ENCODE data around the gene PRKAR1B.

The PRKAR1B gene

GRCh38 chr7:698515-699475 lies 28.3 kb downstream of the PRKAR1B start:
- no peak for TF ChIP-seq YY1 (IDR thresholded peaks at IDR 0.05; ENCODE audit: low read depth)
- no peak for TF ChIP-seq MAX (IDR thresholded peaks at IDR 0.05)
- no peak for TF ChIP-seq CREB1 (IDR thresholded peaks at IDR 0.05; ENCODE audit: low read depth)
- TF ChIP-seq FOXM1 (IDR thresholded peaks at IDR 0.05; ENCODE audit: borderline replicate concordance, low read depth), result no peak
- TF ChIP-seq ZBTB7A (IDR thresholded peaks at IDR 0.05; ENCODE audit: low read depth), result no peak
- no peak for TF ChIP-seq TAF1 (IDR thresholded peaks at IDR 0.05; ENCODE audit: low read depth)
- no peak for TF ChIP-seq EP300 (IDR thresholded peaks at IDR 0.05; ENCODE audit: borderline replicate concordance)
- TF ChIP-seq REST (IDR thresholded peaks at IDR 0.05; ENCODE audit: low read depth), result no peak
- TF ChIP-seq TEAD4 (IDR thresholded peaks at IDR 0.05), result no peak
- no peak for TF ChIP-seq CEBPB (IDR thresholded peaks at IDR 0.05)
- TF ChIP-seq EGR1 (IDR thresholded peaks at IDR 0.05), result no peak
- no peak for TF ChIP-seq NFIC (IDR thresholded peaks at IDR 0.05)
- TF ChIP-seq TCF12 (IDR thresholded peaks at IDR 0.05; ENCODE audit: low read depth), result no peak
- no peak for TF ChIP-seq RAD21 (IDR thresholded peaks at IDR 0.05; ENCODE audit: low read depth)
- TF ChIP-seq USF1 (IDR thresholded peaks at IDR 0.05), result no peak

- TF ChIP-seq NFIC (IDR thresholded peaks at IDR 0.05) (no peak), FOXM1 (IDR thresholded peaks at IDR 0.05; ENCODE audit: borderline replicate concordance, low read depth) (no peak), EP300 (IDR thresholded peaks at IDR 0.05; ENCODE audit: borderline replicate concordance) (no peak), CREB1 (IDR thresholded peaks at IDR 0.05; ENCODE audit: low read depth) (no peak), RAD21 (IDR thresholded peaks at IDR 0.05; ENCODE audit: low read depth) (no peak), REST (IDR thresholded peaks at IDR 0.05; ENCODE audit: low read depth) (no peak), MAX (IDR thresholded peaks at IDR 0.05) (no peak), EGR1 (IDR thresholded peaks at IDR 0.05) (no peak), CEBPB (IDR thresholded peaks at IDR 0.05) (no peak), USF1 (IDR thresholded peaks at IDR 0.05) (no peak), TCF12 (IDR thresholded peaks at IDR 0.05; ENCODE audit: low read depth) (no peak), TEAD4 (IDR thresholded peaks at IDR 0.05) (no peak), TAF1 (IDR thresholded peaks at IDR 0.05; ENCODE audit: low read depth) (no peak), YY1 (IDR thresholded peaks at IDR 0.05; ENCODE audit: low read depth) (no peak), ZBTB7A (IDR thresholded peaks at IDR 0.05; ENCODE audit: low read depth) (no peak)
Measured at GRCh38 chr7:696812-697551, 30.1 kb downstream of the PRKAR1B start.

GRCh38 chr7:696426-696811 lies 30.7 kb downstream of the PRKAR1B start:
- no peak for TF ChIP-seq EGR1 (IDR thresholded peaks at IDR 0.05)

- no peak for TF ChIP-seq USF1 (IDR thresholded peaks at IDR 0.05)
- no peak for TF ChIP-seq REST (IDR thresholded peaks at IDR 0.05; ENCODE audit: low read depth)
- TF ChIP-seq CREB1 (IDR thresholded peaks at IDR 0.05; ENCODE audit: low read depth), result no peak
- no peak for TF ChIP-seq ZBTB7A (IDR thresholded peaks at IDR 0.05; ENCODE audit: low read depth)
- no peak for TF ChIP-seq RAD21 (IDR thresholded peaks at IDR 0.05; ENCODE audit: low read depth)
- TF ChIP-seq CEBPB (IDR thresholded peaks at IDR 0.05), result no peak
- TF ChIP-seq TCF12 (IDR thresholded peaks at IDR 0.05; ENCODE audit: low read depth), result no peak
- no peak for TF ChIP-seq TEAD4 (IDR thresholded peaks at IDR 0.05)
- no peak for TF ChIP-seq NFIC (IDR thresholded peaks at IDR 0.05)
- no peak for TF ChIP-seq YY1 (IDR thresholded peaks at IDR 0.05; ENCODE audit: low read depth)
- no peak for TF ChIP-seq TAF1 (IDR thresholded peaks at IDR 0.05; ENCODE audit: low read depth)
- no peak for TF ChIP-seq EGR1 (IDR thresholded peaks at IDR 0.05)
- TF ChIP-seq FOXM1 (IDR thresholded peaks at IDR 0.05; ENCODE audit: borderline replicate concordance, low read depth), result no peak
- TF ChIP-seq MAX (IDR thresholded peaks at IDR 0.05), result no peak
- TF ChIP-seq EP300 (IDR thresholded peaks at IDR 0.05; ENCODE audit: borderline replicate concordance), result no peak
Measured at GRCh38 chr7:693280-693679, 33.8 kb downstream of the PRKAR1B start.
